Right ventricle myocardium superior (tissue), 1 donor: ENCODE data around the gene ARTN. TPM values are rescaled to one million over a fixed set of nuclear protein-coding genes. Genes with fewer than 3 reads are reported as not detected.

Experiments used
- ATAC-seq: fragments of 200-7000 bp; cut with Tn5 transposase; one replicate; pipeline ENCODE4 v1.9.1; 2020; ENCODE audit warnings: mild to moderate bottlenecking; ENCODE audit not compliant: poor library complexity
- DNase-seq: peaks from one replicate; pipeline ENCODE4 v3.0.0-alpha.2; 2020
- intact Hi-C: fragments of 100-400 bp; cut with DNase I; formaldehyde crosslinking; loops from one replicate; pipeline ENCODE4 v1.11.2; 2022
- long read RNA-seq: library from polyadenylated mRNA; unstranded; transcript quantifications from one replicate; pipeline ENCODE4 v2.0.0, GENCODE V29; 2021
- total RNA-seq: library from RNA; stranded (reverse); fragmentation: NEBNext Ultra II Directional; extraction: Animal tissue kit (Norgen Biotek cat#: 25700); gene quantifications from one replicate; pipeline ENCODE4 v1.2.1, GENCODE V29; 2021
- donor health status: DM: no; HTN: yes; CAD: no; lungs with severe emphysema.

The ARTN gene, protein sequence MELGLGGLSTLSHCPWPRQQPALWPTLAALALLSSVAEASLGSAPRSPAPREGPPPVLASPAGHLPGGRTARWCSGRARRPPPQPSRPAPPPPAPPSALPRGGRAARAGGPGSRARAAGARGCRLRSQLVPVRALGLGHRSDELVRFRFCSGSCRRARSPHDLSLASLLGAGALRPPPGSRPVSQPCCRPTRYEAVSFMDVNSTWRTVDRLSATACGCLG
- not detected for total RNA-seq
- long read RNA-seq, partial matches to known transcripts: 0 of 1 reads
- long read RNA-seq, other reads (novel, unspliced or antisense): 1 of 1 reads

DNA sequence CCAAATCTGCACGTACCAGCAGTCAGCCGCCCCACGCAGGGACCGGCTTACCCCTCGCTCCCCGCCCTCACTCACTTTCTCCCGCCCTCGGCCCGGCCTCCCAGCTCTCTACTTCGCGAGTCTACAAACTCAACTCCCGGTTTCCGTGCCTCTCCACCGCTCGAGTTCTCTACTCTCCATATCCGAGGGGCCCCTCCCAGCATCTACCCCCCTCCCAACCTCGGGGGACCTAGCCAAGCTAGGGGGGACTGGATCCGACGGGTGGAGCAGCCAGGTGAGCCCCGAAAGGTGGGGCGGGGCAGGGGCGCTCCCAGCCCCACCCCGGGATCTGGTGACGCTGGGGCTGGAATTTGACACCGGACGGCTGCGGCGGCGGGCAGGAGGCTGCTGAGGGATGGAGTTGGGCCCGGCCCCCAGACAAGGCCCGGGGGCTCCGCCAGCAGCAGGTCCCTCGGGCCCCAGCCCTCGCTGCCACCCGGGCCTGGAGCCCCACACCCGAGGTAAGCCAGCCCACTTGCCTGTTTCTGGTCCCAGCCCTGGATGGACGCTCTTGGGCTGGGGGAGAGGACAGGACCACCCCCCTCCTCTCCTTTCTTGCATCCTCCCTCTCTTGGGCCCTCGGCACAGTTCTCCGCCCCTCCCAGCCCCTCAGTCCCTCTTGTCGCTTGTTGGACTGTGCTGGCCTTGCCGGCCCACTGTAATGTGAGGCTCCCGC is at the start of gene ARTN:
Gene ARTN (plus strand): TSS at position 416 of the 715 bp plus-strand sequence. CDS start 1,856 bp downstream, outside the sequence.
- ATAC-seq: peak; percentile 14
- intact Hi-C loops: loop anchor here (2.0 to 10.0 kb wide), 2 partner anchors 169 to 409 kb away; no protein-coding TSS in a partner anchor
- no peak for DNase-seq

DNA sequence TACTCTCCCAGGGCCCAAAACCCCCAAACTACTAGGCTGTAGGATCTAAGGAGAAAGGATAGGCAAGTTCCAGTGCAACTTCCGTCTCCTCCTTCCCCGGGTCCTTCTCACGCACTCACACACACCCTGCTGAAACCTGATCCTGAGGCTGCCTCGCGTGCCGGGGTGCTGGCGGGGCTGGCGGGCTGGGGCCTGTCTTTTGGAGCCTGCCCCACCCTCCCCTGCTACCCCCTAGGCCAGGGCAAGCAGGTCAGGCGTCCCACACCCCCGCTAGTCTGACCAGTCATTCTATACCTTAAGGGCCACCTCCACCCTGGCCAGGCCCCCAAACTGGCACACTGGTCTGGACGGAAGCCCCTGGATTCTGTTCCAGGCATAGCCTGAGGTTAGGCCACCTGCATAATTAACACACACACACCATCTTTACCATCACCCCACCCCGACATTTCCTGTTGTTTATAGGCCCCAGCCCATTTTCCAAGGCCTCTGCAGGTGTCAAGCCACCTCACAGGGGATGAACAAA is 48.3 kb upstream of the ARTN start:
- DNase-seq (no peak), ATAC-seq (no peak)
- intact Hi-C loops: no loop called here

DNA sequence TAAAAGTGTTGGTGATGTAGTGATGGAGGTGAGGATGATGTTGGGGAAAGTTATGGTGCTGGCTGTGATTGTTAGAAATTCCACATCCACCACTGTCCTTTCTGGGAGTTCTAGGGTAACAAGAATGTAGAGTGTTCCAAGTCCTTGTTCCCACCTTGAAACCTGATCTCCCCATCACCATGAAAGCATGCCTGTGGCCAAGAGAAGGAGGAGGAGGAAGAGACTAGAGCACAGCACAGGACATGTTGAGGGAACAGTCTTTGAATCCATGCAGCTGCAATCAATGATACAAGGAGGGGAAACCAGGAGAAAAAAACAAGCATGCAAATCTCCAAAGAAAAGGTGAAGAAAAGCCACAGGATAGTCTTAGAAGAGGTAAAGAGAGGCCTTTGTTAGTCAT is 45.9 kb upstream of the ARTN start:
- no peak for DNase-seq
- no peak for ATAC-seq
- intact Hi-C loops: no loop called here

DNA sequence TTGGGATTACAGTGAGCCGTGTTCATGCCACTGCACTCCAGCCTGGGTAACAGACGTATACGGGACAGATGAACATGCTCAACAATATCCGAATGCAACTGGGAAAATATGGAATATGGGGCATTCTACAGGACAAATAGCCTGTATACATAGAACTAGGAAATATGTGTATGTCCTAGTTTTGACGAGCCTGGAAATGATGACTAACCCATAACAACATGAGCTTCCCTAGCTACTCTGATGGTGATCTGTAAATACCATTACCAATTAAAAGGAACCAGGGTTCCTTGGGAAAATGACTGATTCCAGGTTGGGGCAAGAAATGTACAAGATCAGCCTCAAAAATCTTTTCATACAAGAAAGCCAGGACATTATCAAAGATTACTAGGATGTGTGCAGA is 42.8 kb upstream of the ARTN start:
- ATAC-seq: no peak
- DNase-seq: no peak
- intact Hi-C loops: no loop called here

DNA sequence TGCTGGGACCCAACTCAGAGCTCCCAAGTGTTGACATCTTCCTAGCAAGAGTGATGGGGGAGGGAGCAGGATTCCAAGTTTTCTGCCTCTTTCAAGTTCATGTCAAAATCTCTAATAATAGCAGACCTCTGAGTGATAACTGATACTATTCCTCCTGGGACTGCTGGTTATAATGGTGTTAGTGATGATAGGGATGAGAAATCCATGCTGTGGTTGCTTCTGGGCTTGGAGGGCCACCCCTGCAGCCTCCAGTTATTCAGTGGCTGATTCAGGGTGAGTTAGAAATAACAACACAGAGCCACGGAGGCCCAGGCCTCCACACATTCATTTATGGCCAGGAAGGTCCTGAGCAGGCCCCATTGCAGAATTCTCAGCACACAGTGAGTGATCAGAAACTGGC is 40.6 kb upstream of the ARTN start:
- no peak for DNase-seq
- ATAC-seq: no peak
- intact Hi-C loops: no loop called here

DNA sequence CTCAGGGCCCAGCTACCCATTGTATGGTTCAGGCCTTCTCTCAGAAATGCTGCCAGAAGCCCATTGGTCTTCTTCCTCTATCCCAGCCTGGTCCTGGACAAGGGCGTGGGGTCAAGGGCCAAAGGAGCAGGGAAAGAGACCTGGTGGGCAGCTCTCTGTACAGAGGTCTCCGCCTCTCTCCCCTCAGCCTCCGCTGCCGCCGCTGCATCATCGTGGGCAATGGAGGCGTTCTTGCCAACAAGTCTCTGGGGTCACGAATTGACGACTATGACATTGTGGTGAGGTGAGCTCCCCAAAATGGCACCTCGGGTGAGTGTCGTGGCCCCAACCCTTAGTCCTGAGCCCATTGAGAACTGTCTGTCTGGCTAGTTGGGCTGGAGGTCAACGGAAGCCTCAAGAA is 34.6 kb upstream of the ARTN start:
- intact Hi-C loops: no loop called here
- no peak for ATAC-seq

DNA sequence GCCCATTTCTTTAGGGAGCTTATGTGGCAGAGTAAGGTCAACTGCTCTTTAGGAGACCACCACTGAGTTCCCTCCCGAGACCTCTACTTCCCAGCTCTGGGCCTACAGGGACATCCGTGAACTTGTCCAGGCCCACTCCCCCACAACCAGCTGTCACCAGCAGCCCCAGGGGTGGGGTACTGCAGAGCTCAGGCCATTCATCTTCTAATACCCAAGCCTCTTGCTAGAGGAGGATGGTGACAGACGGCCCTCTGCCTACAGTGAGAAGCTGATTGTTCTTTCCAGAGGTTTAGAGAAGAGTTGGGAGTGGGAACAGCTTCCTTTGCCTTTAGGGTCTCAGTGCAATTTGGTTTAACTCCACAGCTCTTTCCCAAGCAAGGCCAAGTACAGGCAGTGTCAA is 33.2 kb upstream of the ARTN start:
- intact Hi-C loops: no loop called here
- ATAC-seq: no peak

More for the DNA sequence above, 34.6 kb upstream of the ARTN start:
- DNase-seq: no peak

DNA sequence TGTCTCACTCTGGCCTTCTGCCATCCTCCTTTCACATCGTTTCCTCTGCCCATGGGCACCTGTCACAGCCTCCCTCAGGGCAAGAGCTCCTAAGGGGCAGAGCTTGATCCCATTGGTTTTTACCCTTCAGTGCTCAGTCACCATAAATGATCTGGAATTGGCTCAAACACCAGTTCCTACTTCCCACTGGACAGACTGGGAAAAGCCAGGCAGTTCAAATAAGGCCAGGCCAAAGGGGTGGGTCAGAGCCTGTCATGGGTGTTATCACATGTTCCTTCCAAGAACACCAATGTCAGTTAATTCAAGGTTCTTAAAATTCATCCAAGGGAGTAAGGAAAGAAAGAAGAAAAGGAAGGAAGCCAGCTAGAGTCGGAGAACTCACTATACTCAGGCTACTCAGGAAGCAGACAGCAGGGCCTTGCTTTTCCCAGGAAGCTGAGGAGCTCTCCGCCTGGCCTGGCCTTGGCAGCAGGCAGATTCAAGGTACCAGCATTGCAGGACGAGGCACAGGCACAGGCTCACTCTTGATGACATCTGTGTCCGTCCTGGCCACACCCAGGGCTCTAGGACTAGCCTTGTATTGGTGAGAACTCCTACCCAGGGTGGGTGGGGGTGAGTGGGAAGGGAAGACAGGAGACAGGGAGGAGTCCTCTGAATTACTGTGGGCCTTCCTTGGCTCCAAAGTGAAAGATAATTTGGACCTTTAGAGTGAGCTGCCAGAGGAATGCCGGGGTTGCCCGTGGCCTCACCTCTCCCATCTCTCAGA is 32.2 kb upstream of the ARTN start:
- intact Hi-C loops: no loop called here
- ATAC-seq (no peak), DNase-seq (no peak)

More for the DNA sequence above, 33.2 kb upstream of the ARTN start:
- DNase-seq: no peak

DNA sequence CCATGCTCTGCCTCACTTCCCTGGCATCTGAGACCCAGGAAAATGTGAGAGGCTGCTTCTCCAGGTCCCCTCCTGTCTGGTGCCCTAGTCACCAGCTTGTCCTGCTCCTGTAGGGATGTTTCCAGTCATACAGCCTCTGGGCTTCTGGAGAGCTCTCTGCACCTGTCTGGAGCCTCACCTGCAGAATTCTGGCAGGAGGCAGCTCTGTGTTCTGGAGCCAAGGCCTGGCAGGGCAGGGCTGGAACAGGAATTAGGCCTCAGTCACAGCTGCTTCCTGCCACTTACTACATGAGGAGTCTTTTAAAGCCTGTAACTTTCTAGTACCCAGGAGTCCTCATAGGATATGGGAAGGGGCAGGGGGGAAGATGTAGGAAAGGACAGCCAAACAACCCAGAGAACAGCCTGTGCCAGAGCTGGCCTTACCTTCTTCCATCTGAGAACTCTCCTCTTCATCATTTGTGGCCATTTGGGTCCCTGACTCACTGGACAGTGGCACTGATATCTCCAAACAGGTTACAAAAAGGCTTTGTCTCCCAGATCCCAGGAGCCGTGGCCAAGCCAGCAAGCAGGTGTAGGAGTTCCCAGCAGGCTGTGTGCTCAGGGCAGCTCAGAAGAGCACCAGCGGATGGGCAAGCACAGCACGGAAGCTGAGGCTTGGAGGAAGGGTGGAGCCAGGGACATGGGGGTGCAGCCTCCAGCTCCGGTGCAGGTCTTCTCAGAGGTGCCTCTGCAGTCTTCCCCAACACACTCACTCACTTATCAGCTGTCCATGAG is 31.4 kb upstream of the ARTN start:
- DNase-seq: no peak
- intact Hi-C loops: no loop called here
- no peak for ATAC-seq

DNA sequence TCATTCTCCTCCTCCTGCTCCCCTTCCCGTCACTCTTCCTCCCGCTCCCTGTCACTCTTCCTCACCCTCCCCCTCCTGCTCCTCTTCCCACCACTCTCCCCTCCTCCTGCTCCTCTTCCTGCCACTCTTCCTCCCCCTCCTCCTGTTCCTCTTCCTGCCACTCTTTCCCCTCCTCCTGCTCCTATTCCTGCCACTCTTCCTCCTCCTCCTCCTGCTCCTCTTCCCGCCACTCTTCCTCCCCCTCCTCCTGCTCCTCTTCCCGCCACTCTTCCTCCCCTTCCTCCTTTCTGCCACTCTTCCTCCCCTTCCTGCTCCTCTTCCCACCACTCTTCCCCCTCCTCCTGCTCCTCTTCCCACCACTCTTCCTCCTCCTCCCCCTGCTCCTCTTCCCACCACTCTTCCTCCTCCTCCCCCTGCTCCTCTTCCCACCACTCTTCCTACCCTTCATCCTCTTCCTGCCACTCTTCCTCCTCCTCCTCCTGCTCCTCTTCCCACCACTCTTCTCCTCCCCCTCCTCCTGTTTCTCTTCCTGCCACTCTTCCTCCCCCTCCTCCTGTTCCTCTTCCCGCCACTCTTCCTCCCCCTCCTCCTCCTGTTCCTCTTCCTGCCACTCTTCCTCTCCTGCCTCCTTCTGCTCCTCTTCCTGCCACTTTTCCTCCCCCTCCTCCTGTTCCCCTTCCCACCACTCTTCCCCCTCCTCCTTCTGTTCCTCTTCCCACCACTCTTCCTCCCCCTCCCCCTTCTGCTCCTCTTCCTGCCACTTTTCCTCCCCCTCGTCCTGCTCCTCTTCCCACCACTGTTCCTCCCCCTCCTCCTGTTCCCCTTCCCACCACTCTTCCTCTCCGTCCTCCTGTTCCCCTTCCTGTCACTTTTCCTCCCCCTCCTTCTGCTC is 28.7 kb upstream of the ARTN start:
- intact Hi-C loops: no loop called here
- no peak for DNase-seq
- ATAC-seq: no peak

DNA sequence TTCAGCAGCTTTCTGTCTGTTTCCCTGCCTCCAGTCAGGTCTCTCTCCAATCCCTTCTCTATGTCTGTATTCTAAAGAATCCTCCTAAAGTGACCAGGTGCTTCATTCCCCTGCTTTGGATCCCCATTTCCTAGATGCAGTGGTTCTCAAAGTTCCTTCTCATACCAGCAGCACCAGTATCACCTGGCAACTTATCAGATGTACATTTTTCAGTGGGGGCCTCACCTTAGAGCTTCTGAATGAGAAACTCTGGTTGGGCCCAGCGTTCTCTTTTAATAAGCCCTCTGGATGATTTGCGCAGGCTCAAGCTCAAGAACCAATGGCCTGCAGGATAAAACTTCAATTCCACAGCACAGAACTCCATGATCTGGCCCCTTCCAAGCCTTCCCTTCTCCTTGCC is 25.4 kb upstream of the ARTN start:
- ATAC-seq (no peak), DNase-seq (no peak)
- intact Hi-C loops: no loop called here

DNA sequence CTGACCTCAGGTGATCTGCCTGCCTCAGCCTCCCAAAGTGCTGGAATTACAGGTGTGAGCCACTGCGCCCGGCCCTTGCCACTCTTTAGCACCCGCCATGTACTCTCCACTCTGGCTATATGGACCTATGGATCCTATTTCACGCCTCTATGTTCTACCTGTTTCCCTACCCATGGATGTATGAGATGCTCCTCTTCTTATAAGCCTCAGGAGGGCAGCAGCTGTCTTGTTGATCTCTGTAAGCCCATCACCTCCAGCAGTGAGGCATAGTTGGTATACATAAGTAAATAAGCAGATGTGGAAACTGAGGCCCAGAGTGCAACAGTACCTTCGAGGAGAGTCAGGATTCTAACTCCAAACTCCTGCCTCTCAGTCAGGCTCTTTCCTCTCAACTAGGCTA is 24.7 kb upstream of the ARTN start:
- DNase-seq: no peak
- intact Hi-C loops: no loop called here
- no peak for ATAC-seq

DNA sequence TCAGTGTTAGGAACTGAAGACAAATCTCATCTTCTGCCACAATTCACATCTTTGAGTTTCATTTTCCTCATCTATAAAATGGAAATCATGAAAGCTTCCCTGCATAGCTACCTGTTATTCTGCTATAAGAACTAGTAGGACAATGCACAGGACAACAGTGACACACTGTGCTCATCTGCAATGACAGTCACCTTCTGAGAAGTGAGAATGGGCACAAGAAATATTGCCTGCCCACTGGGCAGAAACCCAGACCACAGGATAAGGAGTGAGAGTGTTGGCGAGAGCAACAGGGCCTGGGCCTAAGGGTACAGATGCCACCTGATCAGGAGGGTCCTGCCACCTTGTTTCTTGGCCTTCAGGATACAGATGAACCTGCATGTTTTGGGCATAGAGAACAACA is 23.3 kb upstream of the ARTN start:
- no peak for DNase-seq
- intact Hi-C loops: no loop called here
- no peak for ATAC-seq

DNA sequence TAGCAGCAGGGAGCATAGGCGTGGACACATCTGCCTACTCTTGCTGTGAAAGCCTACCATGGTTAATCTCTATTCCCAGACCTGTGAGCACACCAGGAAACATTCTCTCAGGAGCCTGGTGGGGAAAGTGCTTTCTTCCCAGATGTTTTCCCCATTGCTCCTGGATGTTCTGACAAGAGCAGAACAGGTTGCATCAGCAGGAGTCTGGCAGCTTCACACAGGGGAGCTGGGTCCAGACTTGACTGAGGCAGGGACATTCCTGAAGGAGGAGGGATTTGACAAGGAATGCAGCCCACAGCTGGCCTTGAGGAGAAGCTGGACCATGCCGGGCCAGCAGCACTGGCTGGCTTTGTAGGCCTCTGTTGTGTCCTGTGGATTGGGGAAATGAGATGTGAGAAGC is 21.0 kb upstream of the ARTN start:
- ATAC-seq (no peak), DNase-seq (no peak)
- intact Hi-C loops: no loop called here

DNA sequence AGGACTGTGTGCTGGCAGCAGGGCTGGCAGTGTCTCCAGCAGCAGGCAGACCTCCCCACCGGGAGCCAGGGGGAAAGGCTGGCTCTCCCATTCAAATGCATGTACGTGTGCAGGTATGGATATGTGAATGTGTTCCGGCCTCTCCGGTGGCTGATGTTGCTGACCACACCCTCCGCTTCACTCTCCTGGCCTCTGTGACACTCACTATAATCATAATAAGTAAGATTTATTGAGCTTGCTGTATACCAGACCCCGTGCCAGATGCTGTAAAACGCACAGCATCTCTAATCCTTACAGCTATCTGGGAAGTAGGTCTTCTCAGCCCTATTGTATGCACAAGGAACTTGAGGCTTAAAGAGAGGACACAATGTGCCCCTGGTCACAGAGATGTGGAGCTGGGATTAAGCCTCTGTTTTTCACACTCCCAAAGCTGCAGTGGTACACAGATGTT is 20.5 kb upstream of the ARTN start:
- DNase-seq: no peak
- intact Hi-C loops: no loop called here
- ATAC-seq: no peak

DNA sequence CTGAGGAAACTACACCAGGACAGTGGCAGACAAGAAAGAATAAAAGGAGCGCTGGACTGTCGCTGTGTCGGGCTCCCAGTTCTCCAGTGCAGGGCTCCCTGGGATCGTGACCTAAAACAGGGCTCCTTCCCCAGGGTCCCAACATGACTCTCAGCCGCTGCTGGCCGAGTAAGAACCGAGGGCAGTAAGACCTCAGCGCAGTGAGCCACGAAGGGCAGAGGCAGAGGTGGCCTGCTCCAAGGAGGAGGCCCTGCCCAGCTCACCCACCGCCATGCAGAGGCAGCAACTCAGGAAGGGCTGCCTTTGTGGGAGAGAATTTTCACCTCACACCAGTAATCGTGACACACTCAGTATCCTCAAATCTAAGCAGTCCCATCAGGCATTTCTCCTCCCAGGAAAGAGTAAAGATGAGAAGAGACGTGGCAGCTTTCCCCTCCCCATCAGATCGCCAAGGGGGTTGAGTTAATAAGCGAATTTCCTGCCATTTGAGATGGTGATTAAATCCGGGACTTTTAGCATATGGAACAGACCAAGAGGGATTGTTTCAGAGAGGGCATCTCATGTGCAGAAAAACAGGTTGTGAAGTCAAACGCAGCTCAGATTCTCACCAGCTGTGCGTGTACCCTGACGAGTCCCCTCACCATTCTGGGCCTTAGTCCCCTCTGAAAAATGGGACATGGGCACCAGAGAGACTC is 19.8 kb upstream of the ARTN start:
- DNase-seq: no peak
- intact Hi-C loops: no loop called here
- ATAC-seq: no peak
